K562 (cell line): Measurements from ENCODE around the gene TNIK. TPM values are rescaled to one million over a fixed set of nuclear protein-coding genes. Genes with fewer than 3 reads are reported as not detected.

Experiments used
- CCNT2 ChIP-seq: IDR thresholded peaks from 2 replicates; pipeline ENCODE4 v1.6.1; 2011; ENCODE audit warnings: borderline replicate concordance, low read depth, mild to moderate bottlenecking, moderate library complexity, mixed read lengths, low read length; ENCODE audit not compliant: insufficient read length; ENCODE audit errors: extremely low read depth
- CTBP1 ChIP-seq: fragments of 450-650 bp; IDR thresholded peaks from 2 replicates; pipeline ENCODE4 v1.6.1; 2016; ENCODE audit warnings: borderline replicate concordance
- GATAD2B ChIP-seq: fragments of 450-650 bp; IDR thresholded peaks from 2 replicates; pipeline ENCODE4 v1.6.1; 2017; ENCODE audit warnings: mild to moderate bottlenecking, borderline replicate concordance
- MXI1 ChIP-seq: IDR thresholded peaks from 2 replicates; pipeline ENCODE4 v1.6.1; 2011; ENCODE audit warnings: low read depth, mild to moderate bottlenecking, improper control_type of control experiment, low read length
- MYC ChIP-seq, 2 experiments: fragments of 250-450 bp in 1 of 2; sonication (Bioruptor Pico) in 1 of 2; IDR thresholded peaks; 2 replicates each; pipeline versions ENCODE4 v1.5.1 to v1.6.1; 2012 to 2021; ENCODE audit warnings: low read depth in 2 of 2, borderline replicate concordance in 1 of 2, improper control_type of control experiment in 1 of 2, low read length in 1 of 2, mild to moderate bottlenecking in 1 of 2, moderate library complexity in 1 of 2
- RNF2 ChIP-seq: sonication (generic); IDR thresholded peaks from 2 replicates; pipeline ENCODE4 v1.6.1; 2016
- polyA plus RNA-seq, 8 experiments: library from polyadenylated mRNA; depleted of rRNA in 4 of 8; stranded (reverse) in 5 of 8; unstranded in 3 of 8; fragments of >200 nt; fragmentation: Nextera tagmentation in 2 of 8; fragmentation: Illumina TruSeq in 1 of 8; extraction: Ambion mirVana in 2 of 8; extraction: Trizol in 1 of 8; gene quantifications; 2 replicates each; pipeline versions ENCODE4 v1.2.1 to v1.2.3, GENCODE V29; 2011 to 2014; ENCODE audit warnings: inconsistent platforms in 1 of 8, missing spikeins in 1 of 8
- total RNA-seq, 7 experiments: library from RNA; depleted of rRNA in 6 of 7; stranded (reverse); fragments of >200 nt in 6 of 7; fragmentation: Illumina TruSeq in 2 of 7; extraction: Trizol in 2 of 7; gene quantifications; 2 replicates each; pipeline versions ENCODE4 v1.2.1 to v1.2.3, GENCODE V29; 2011 to 2021; ENCODE audit warnings: low replicate concordance in 1 of 7
- TF ChIP-seq, protein P1 (sequence below): fragments of 250-450 bp; sonication (Bioruptor Pico); IDR thresholded peaks from 2 replicates; pipeline ENCODE4 v1.5.0; 2021
- TF ChIP-seq, protein P2 (sequence below), 2 experiments: IDR thresholded peaks; 2 replicates each; pipeline ENCODE4 v1.6.1; 2012; ENCODE audit warnings: improper control_type of control experiment in 2 of 2, low read depth in 2 of 2, low read length in 2 of 2, borderline replicate concordance in 1 of 2
- TF ChIP-seq, protein P3 (sequence below): fragments of 250-450 bp; sonication (Bioruptor Pico); IDR thresholded peaks from 2 replicates; pipeline ENCODE4 v1.4.0; 2020
- TF ChIP-seq, protein P4 (sequence below): fragments of 250-450 bp; sonication (Bioruptor Pico); IDR thresholded peaks from 2 replicates; pipeline ENCODE4 v1.6.1; 2021; ENCODE audit warnings: mild to moderate bottlenecking
- TF ChIP-seq, protein P5 (sequence below): conservative IDR thresholded peaks from 2 replicates; pipeline ENCODE4 v1.6.1; 2011; ENCODE audit warnings: low read depth, mild to moderate bottlenecking, low read length; ENCODE audit not compliant: control insufficient read depth

The TNIK gene
- total and polyA plus RNA-seq, 9 of the 15 experiments (the other 6 are each of a cell fraction or from before 2014, with no cell fraction given): 6.6 to 39.0 (median 24.7) TPM

DNA sequence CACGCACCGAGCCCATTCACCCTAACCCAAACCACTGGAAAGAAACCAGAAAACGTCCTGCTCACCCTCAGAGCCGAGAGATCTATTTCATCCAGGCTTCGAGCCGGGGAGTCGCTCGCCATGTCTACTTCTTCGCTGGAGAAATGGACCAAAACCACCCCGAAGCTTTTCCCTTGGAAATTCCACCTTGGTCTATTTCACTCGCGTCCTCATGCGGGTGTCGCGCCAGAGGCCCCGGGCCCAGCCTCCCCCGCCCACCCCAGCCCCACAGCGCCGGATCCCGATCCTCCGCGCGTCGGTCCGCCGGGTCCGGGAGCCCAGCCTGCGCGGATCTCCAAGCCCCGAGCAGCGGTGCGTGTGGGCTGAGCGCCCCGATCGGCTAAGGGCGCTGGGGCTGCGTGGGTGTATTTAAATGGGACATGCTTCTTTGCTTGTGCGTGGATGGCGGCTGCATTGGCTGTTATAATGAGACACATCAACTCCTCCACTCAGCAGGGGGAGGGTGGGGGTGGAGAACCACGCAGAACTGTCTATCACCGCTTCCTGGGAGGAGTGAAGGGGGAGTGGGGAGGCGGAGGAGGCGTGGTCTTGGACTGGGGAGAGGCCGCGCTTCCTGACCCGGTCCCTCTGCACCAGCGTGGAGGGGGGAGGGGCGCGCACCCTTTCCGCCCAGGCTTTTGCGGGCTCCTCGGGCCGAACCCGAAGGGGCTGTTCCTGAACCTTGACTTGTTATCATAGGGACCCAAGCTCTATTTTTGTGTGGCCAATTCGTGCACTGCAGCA, at the start of gene TNIK (continued):
- TF ChIP-seq, protein P1, sequence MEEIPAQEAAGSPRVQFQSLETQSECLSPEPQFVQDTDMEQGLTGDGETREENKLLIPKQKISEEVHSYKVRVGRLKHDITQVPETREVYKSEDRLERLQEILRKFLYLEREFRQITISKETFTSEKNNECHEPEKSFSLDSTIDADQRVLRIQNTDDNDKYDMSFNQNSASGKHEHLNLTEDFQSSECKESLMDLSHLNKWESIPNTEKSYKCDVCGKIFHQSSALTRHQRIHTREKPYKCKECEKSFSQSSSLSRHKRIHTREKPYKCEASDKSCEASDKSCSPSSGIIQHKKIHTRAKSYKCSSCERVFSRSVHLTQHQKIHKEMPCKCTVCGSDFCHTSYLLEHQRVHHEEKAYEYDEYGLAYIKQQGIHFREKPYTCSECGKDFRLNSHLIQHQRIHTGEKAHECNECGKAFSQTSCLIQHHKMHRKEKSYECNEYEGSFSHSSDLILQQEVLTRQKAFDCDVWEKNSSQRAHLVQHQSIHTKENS (CRISPR knock-in tag): no peak
- TF ChIP-seq, protein P2, sequence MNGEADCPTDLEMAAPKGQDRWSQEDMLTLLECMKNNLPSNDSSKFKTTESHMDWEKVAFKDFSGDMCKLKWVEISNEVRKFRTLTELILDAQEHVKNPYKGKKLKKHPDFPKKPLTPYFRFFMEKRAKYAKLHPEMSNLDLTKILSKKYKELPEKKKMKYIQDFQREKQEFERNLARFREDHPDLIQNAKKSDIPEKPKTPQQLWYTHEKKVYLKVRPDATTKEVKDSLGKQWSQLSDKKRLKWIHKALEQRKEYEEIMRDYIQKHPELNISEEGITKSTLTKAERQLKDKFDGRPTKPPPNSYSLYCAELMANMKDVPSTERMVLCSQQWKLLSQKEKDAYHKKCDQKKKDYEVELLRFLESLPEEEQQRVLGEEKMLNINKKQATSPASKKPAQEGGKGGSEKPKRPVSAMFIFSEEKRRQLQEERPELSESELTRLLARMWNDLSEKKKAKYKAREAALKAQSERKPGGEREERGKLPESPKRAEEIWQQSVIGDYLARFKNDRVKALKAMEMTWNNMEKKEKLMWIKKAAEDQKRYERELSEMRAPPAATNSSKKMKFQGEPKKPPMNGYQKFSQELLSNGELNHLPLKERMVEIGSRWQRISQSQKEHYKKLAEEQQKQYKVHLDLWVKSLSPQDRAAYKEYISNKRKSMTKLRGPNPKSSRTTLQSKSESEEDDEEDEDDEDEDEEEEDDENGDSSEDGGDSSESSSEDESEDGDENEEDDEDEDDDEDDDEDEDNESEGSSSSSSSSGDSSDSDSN (IDR thresholded peaks at IDR 0.05; ENCODE audit: borderline replicate concordance in 1 of 2, low read depth in 2 of 2, low read length in 2 of 2): peak in 1 of 2 experiments; percentile 84; a peak in 2 of 4 replicates
- TF ChIP-seq, protein P3, sequence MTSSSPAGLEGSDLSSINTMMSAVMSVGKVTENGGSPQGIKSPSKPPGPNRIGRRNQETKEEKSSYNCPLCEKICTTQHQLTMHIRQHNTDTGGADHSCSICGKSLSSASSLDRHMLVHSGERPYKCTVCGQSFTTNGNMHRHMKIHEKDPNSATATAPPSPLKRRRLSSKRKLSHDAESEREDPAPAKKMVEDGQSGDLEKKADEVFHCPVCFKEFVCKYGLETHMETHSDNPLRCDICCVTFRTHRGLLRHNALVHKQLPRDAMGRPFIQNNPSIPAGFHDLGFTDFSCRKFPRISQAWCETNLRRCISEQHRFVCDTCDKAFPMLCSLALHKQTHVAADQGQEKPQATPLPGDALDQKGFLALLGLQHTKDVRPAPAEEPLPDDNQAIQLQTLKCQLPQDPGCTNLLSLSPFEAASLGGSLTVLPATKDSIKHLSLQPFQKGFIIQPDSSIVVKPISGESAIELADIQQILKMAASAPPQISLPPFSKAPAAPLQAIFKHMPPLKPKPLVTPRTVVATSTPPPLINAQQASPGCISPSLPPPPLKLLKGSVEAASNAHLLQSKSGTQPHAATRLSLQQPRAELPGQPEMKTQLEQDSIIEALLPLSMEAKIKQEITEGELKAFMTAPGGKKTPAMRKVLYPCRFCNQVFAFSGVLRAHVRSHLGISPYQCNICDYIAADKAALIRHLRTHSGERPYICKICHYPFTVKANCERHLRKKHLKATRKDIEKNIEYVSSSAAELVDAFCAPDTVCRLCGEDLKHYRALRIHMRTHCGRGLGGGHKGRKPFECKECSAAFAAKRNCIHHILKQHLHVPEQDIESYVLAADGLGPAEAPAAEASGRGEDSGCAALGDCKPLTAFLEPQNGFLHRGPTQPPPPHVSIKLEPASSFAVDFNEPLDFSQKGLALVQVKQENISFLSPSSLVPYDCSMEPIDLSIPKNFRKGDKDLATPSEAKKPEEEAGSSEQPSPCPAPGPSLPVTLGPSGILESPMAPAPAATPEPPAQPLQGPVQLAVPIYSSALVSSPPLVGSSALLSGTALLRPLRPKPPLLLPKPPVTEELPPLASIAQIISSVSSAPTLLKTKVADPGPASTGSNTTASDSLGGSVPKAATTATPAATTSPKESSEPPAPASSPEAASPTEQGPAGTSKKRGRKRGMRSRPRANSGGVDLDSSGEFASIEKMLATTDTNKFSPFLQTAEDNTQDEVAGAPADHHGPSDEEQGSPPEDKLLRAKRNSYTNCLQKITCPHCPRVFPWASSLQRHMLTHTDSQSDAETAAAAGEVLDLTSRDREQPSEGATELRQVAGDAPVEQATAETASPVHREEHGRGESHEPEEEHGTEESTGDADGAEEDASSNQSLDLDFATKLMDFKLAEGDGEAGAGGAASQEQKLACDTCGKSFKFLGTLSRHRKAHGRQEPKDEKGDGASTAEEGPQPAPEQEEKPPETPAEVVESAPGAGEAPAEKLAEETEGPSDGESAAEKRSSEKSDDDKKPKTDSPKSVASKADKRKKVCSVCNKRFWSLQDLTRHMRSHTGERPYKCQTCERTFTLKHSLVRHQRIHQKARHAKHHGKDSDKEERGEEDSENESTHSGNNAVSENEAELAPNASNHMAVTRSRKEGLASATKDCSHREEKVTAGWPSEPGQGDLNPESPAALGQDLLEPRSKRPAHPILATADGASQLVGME (CRISPR knock-in tag): no peak
- peak; percentile 45; the same call in 1 of the 2 replicates for TF ChIP-seq GATAD2B
- TF ChIP-seq CCNT2: peak; percentile 53
- TF ChIP-seq CTBP1: peak; percentile 51
- TF ChIP-seq, protein P4, sequence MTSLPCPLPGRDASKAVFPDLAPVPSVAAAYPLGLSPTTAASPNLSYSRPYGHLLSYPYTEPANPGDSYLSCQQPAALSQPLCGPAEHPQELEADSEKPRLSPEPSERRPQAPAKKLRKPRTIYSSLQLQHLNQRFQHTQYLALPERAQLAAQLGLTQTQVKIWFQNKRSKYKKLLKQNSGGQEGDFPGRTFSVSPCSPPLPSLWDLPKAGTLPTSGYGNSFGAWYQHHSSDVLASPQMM (CRISPR knock-in tag): no peak
- TF ChIP-seq MXI1: peak; percentile 62
- TF ChIP-seq RNF2: peak; percentile 79
- peak; percentile 82 for TF ChIP-seq MYC (IDR thresholded peaks at IDR 0.05; ENCODE audit: low read depth, low read length)
- no peak for TF ChIP-seq MYC (CRISPR knock-in tag; IDR thresholded peaks at IDR 0.05; ENCODE audit: borderline replicate concordance, low read depth)
- TF ChIP-seq, protein P5, sequence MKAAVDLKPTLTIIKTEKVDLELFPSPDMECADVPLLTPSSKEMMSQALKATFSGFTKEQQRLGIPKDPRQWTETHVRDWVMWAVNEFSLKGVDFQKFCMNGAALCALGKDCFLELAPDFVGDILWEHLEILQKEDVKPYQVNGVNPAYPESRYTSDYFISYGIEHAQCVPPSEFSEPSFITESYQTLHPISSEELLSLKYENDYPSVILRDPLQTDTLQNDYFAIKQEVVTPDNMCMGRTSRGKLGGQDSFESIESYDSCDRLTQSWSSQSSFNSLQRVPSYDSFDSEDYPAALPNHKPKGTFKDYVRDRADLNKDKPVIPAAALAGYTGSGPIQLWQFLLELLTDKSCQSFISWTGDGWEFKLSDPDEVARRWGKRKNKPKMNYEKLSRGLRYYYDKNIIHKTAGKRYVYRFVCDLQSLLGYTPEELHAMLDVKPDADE: no peak
